ENCODE measurements around the gene ADGRL1. TPM values are rescaled to one million over a fixed set of nuclear protein-coding genes. Genes with fewer than 3 reads are reported as not detected.
"Not testable (repeated sequence)": the region's sequence is repeated elsewhere in the genome, so short reads cannot be mapped to it uniquely, and the experiment has no call there.

The ADGRL1 gene
- total RNA-seq, 2 experiments from 2014 or later, result 8.5 to 9.5 TPM

GRCh38 chr19:14150041-14150769, 55.8 kb downstream of the ADGRL1 start:
- no peak for DNase-seq
- peaks cover 1% of the 10 kb centered on the region for H3K36me3 Mint-ChIP-seq
- H3K4me3 Mint-ChIP-seq, result peak overlapping the region; percentile 72
- H3K27ac Mint-ChIP-seq, result peak overlapping the region; percentile 91
- H3K27me3 Mint-ChIP-seq, result no peaks in the 10 kb centered on the region
- H3K4me1 Mint-ChIP-seq, result peaks cover 37% of the 10 kb centered on the region
- no peaks in the 10 kb centered on the region for H3K9me3 Mint-ChIP-seq

- Mint-ChIP-seq H3K4me1 (peaks cover 37% of the 10 kb centered on the region), H3K36me3 (peaks cover 1% of the 10 kb centered on the region), H3K9me3 (no peaks in the 10 kb centered on the region), H3K4me3 (peak overlapping the region; percentile 72), H3K27me3 (no peaks in the 10 kb centered on the region), H3K27ac (peak overlapping the region; percentile 91)
- DNase-seq, result peak; percentile 47
Measured at GRCh38 chr19:14149509-14149994, 56.4 kb downstream of the ADGRL1 start.

GRCh38 chr19:14148751-14149410, 57.1 kb downstream of the ADGRL1 start:
- no peak for DNase-seq
- Mint-ChIP-seq H3K4me1 (peaks cover 37% of the 10 kb centered on the region), H3K9me3 (no peaks in the 10 kb centered on the region), H3K27me3 (no peaks in the 10 kb centered on the region), H3K36me3 (peaks cover 1% of the 10 kb centered on the region), H3K4me3 (peak overlapping the region; percentile 72), H3K27ac (peak overlapping the region; percentile 91)

GRCh38 chr19:14147797-14148605, 58.0 kb downstream of the ADGRL1 start:
- H3K4me1 Mint-ChIP-seq, result peaks cover 37% of the 10 kb centered on the region
- peaks cover 1% of the 10 kb centered on the region for H3K36me3 Mint-ChIP-seq
- peak overlapping the region; percentile 91 for H3K27ac Mint-ChIP-seq
- H3K9me3 Mint-ChIP-seq, result no peaks in the 10 kb centered on the region
- peak overlapping the region; percentile 25 for H3K4me3 Mint-ChIP-seq
- peak; percentile 61 for DNase-seq
- no peaks in the 10 kb centered on the region for H3K27me3 Mint-ChIP-seq

- H3K27me3 Mint-ChIP-seq, result no peaks in the 10 kb centered on the region
- no peaks in the 10 kb centered on the region for H3K9me3 Mint-ChIP-seq
- H3K4me1 Mint-ChIP-seq, result peaks cover 44% of the 10 kb centered on the region
- no peak overlapping the region for H3K4me3 Mint-ChIP-seq
- H3K27ac Mint-ChIP-seq, result no peak overlapping the region
- peaks cover 1% of the 10 kb centered on the region for H3K36me3 Mint-ChIP-seq
- DNase-seq, result no peak
Measured at GRCh38 chr19:14146789-14147216, 59.2 kb downstream of the ADGRL1 start.

GRCh38 chr19:14146169-14146568, 59.8 kb downstream of the ADGRL1 start:
- peaks cover 46% of the 10 kb centered on the region for H3K4me1 Mint-ChIP-seq
- not testable (repeated sequence) for H3K27ac Mint-ChIP-seq, H3K9me3 Mint-ChIP-seq, H3K36me3 Mint-ChIP-seq, H3K4me3 Mint-ChIP-seq, H3K27me3 Mint-ChIP-seq, DNase-seq

GRCh38 chr19:14145381-14145780, 60.6 kb downstream of the ADGRL1 start:
- Mint-ChIP-seq H3K4me1 (peaks cover 49% of the 10 kb centered on the region), H3K27me3 (no peaks in the 10 kb centered on the region), H3K36me3 (peaks cover 4% of the 10 kb centered on the region), H3K4me3 (no peak overlapping the region), H3K9me3 (no peaks in the 10 kb centered on the region), H3K27ac (no peak overlapping the region)
- no peak for DNase-seq

GRCh38 chr19:14142262-14143190, 63.4 kb downstream of the ADGRL1 start:
- Mint-ChIP-seq H3K36me3 (peaks cover 5% of the 10 kb centered on the region), H3K4me1 (peaks cover 40% of the 10 kb centered on the region), H3K27ac (no peak overlapping the region), H3K27me3 (no peaks in the 10 kb centered on the region), H3K4me3 (no peak overlapping the region), H3K9me3 (no peaks in the 10 kb centered on the region)
- no peak for DNase-seq

GRCh38 chr19:14141041-14141440, 64.9 kb downstream of the ADGRL1 start:
- Mint-ChIP-seq H3K27ac (no peak overlapping the region), H3K4me3 (no peak overlapping the region), H3K4me1 (peaks cover 34% of the 10 kb centered on the region), H3K9me3 (no peaks in the 10 kb centered on the region), H3K36me3 (peaks cover 5% of the 10 kb centered on the region), H3K27me3 (no peaks in the 10 kb centered on the region)
- DNase-seq, result no peak

- no peak overlapping the region for H3K4me3 Mint-ChIP-seq
- peaks cover 30% of the 10 kb centered on the region for H3K4me1 Mint-ChIP-seq
- peak overlapping the region; percentile 11 for H3K27ac Mint-ChIP-seq
Measured at GRCh38 chr19:14139944-14140343, 66.0 kb downstream of the ADGRL1 start.

GRCh38 chr19:14138576-14139265, 67.2 kb downstream of the ADGRL1 start:
- Mint-ChIP-seq H3K4me3 (peak overlapping the region; percentile 59), H3K36me3 (peaks cover 24% of the 10 kb centered on the region), H3K27ac (peak overlapping the region; percentile 73), H3K4me1 (peaks cover 37% of the 10 kb centered on the region), H3K27me3 (no peaks in the 10 kb centered on the region), H3K9me3 (no peaks in the 10 kb centered on the region)
- DNase-seq, result no peak

More at GRCh38 chr19:14139944-14140343, 66.0 kb downstream of the ADGRL1 start:
- Mint-ChIP-seq H3K36me3 (peaks cover 14% of the 10 kb centered on the region), H3K9me3 (no peaks in the 10 kb centered on the region), H3K27me3 (no peaks in the 10 kb centered on the region)
- no peak for DNase-seq

- Mint-ChIP-seq H3K4me3 (peak within 1 kb of the TSS; percentile 94), H3K27ac (peak within 1 kb of the TSS; percentile 96), H3K9me3 (no peaks in the 10 kb centered on the region), H3K4me1 (peaks cover 29% of the 10 kb centered on the region), H3K27me3 (no peaks in the 10 kb centered on the region), H3K36me3 (peaks cover 30% of the 10 kb centered on the region)
- peak; percentile 99 for DNase-seq
Measured at GRCh38 chr19:14136509-14137281, 69.3 kb downstream of the ADGRL1 start, which contains the start of gene ASF1B. TSS of gene ASF1B (minus strand) at chr19:14136589. CDS start at chr19:14136456, 133 bp downstream.

GRCh38 chr19:14135985-14136508, 69.9 kb downstream of the ADGRL1 start:
- Mint-ChIP-seq H3K27ac (peak overlapping the region; percentile 96), H3K36me3 (peaks cover 29% of the 10 kb centered on the region), H3K9me3 (no peaks in the 10 kb centered on the region), H3K4me1 (peaks cover 25% of the 10 kb centered on the region), H3K4me3 (peak overlapping the region; percentile 94), H3K27me3 (no peaks in the 10 kb centered on the region)
- DNase-seq, result no peak
